ENCODE data around the gene SRGN.

- TF ChIP-seq, protein P1, sequence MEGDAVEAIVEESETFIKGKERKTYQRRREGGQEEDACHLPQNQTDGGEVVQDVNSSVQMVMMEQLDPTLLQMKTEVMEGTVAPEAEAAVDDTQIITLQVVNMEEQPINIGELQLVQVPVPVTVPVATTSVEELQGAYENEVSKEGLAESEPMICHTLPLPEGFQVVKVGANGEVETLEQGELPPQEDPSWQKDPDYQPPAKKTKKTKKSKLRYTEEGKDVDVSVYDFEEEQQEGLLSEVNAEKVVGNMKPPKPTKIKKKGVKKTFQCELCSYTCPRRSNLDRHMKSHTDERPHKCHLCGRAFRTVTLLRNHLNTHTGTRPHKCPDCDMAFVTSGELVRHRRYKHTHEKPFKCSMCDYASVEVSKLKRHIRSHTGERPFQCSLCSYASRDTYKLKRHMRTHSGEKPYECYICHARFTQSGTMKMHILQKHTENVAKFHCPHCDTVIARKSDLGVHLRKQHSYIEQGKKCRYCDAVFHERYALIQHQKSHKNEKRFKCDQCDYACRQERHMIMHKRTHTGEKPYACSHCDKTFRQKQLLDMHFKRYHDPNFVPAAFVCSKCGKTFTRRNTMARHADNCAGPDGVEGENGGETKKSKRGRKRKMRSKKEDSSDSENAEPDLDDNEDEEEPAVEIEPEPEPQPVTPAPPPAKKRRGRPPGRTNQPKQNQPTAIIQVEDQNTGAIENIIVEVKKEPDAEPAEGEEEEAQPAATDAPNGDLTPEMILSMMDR (IDR thresholded peaks at IDR 0.05; ENCODE audit: low read length): no peak
- no peak for TF ChIP-seq EZH2phosphoT487 (IDR thresholded peaks at IDR 0.05; ENCODE audit: low read length)
Observed at GRCh38 chr10:69075431-69075830, 12.5 kb upstream of the SRGN start.
